Activated T-cell treated with anti-CD3 and anti-CD28 coated beads for 24 hours (primary cell): ENCODE data around the gene SUGCT.

Experiments used
- DNase-seq: peaks from one replicate; pipeline ENCODE4 v3.0.0-alpha.2; 2020; ENCODE audit warnings: low read depth

SUGCT gene

GRCh38 chr7:40329601-40330153 lies 194.9 kb downstream of the SUGCT start:
- no peak for DNase-seq

DNA sequence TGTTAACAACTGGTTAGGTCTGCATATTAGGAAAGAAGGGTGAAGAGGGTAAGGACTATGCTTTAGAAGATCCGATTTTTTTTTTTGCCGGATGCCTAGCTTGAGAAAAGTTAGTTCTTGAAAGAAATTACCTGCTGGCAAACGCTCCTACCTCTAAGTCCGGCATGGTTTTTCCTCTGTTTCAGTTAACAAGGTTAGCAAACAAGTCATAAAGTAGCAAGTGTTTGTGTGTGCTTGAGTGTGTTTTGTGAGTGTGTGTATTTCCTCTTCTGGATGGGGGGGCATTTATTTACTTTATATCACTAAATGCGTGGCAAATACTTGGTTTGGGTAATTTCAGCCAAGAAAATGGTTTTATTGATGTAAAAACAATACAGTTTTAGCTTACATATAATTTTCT lies 195.6 kb downstream of the SUGCT start:
- no peak for DNase-seq

DNA sequence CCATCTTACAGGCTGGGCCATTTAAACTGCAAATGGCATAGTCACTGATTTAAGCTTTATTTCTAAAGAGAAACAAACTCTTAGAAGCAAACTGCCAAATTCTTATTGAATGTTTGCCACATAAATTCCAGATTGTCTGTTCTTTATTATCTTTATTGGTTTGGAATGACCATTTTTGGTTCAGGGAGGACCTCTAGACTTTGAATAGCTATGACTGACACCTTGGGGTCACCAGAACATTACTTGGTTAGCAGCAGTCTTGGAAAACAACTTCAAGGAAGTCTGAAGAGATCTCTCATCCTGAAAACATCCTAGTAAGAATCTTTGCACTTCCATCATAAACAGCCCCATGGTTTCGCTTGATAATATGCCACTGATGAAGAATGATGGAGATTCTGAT lies 197.1 kb downstream of the SUGCT start:
- DNase-seq = no peak

- DNase-seq = no peak
Observed at GRCh38 chr7:40332516-40332915, 197.7 kb downstream of the SUGCT start.

- no peak for DNase-seq
Observed at GRCh38 chr7:40341836-40342235, 207.0 kb downstream of the SUGCT start.

DNA sequence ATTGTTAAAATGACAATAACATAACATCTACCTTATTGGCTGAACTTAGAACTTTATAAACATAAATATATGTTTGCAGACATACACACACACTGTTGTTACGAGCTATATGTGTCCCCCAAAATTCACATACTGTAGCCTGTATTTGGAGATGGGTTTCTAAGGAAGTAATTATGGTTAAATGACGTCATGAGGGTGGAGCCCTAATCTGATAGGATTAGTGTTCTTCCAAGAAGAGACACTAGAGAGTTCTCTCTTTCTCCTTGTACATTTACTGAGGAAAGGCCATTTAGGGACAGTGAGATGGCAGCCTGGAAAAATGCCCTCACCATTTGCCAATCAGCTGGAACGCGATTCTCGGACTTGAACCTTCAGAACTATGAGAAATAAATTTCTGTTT lies 211.7 kb downstream of the SUGCT start:
- DNase-seq = no peak

- DNase-seq = no peak
Observed at GRCh38 chr7:40348126-40348728, 213.4 kb downstream of the SUGCT start.

DNA sequence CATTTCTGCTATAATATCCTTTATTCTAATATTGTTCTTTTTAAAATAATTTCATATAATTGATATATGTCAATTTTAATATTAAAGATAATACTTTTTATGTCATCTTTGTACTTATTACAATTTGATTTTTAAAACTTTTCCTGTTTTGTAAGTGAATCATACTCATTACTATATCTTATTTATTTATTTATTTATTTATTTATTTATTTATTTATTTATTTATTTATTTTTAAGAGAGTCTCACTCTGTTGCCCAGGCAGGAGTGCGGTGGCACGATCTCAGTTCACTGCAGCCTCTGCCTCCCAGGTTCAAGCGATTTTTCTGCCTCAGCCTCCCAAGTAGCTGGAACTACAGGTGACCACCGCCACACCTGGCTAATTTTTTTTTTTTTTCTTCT lies 215.3 kb downstream of the SUGCT start:
- DNase-seq = no peak

- DNase-seq = no peak
Observed at GRCh38 chr7:40354711-40355110, 219.9 kb downstream of the SUGCT start.

GRCh38 chr7:40356312-40356711 lies 221.5 kb downstream of the SUGCT start:
- DNase-seq = no peak

GRCh38 chr7:40356871-40357709 lies 222.3 kb downstream of the SUGCT start:
- DNase-seq = no peak

DNA sequence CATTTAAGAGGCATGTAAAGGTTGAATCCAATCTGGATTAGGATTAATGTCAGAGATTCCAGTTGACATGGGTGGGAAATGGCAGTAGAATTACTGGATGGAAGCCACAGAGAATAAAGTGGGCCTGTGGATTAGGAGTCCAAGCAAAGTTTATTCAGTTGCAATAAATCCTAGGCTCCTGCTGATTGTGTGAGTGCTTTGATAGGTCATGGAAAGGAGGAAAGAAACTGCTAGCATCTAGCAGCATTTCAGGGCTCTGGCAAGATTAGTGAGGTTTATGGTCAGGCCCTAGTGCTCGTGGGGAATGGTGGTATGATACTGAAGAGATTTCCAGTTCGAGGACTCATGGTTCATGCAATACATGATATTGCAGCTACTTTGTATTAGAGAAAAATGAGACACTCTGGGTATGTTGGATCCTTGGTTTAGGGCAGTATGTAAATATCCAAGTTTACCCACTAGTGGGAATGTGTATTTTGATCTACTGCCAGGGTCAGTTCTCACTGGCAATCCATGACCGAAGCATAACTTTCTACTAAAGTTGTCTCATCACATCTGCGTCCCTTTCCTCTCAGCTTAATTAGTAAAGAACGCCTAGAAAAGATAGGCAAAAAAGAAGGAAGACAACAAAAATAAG lies 235.0 kb downstream of the SUGCT start:
- no peak for DNase-seq

GRCh38 chr7:40371806-40372440 lies 237.1 kb downstream of the SUGCT start:
- DNase-seq = no peak

DNA sequence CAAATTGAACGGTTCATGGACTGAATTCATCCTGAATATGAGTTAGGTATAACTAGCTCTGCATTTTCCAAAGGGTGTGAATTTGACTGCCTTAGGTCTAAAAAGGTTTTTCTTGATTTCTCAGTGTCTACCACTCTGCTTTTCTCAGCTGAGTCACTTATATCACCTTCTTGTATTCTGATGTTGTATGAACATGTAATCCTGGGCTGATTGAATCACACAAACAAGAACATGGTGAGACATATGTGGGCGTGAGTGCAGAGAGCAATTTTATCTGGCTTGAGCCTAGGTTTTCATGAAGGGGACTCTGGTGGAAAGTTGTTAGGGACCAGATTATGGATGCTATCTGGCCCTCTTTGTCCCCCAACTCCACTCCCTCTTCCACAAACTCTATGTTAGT lies 239.8 kb downstream of the SUGCT start:
- no peak for DNase-seq

DNA sequence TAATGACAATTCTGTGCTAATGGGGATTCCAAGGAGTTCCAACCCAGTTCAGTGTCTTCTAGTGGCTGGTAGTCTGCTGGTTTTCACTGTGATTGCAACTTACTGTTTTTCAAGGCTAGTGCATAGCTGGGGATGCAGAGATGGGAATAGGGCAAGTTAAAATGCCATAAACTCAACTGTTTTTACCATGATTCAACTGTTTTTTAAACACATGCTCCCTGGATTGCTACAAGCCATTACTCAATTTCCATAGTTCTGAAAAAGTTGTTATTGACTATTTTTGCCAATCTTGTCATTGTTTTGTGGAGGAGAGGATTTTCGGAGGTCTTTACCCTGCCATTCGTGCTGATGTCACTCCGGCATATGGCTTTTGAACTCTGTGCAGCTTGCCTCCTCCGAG lies 245.3 kb downstream of the SUGCT start:
- no peak for DNase-seq

DNA sequence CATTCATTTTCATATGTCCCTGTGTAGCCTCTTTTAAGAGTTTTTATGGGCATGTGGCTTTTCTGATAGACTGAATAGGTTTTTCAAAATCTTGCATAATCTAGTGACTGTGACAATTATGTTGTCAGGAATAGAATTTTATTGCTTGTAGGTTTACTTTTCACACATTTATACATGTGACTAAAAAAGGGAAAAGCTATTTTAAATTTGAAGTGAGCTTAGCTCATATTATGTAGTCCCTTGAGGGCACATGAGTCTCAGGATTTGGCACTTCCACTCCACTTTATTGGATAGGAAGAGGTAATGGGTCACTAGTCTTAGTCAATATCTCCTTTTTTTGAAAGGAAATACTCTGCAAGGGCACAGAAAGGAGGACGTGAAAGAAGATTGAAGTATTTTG lies 247.3 kb downstream of the SUGCT start:
- DNase-seq = no peak

- DNase-seq = no peak
Observed at GRCh38 chr7:40393660-40394059, 258.9 kb downstream of the SUGCT start.

DNA sequence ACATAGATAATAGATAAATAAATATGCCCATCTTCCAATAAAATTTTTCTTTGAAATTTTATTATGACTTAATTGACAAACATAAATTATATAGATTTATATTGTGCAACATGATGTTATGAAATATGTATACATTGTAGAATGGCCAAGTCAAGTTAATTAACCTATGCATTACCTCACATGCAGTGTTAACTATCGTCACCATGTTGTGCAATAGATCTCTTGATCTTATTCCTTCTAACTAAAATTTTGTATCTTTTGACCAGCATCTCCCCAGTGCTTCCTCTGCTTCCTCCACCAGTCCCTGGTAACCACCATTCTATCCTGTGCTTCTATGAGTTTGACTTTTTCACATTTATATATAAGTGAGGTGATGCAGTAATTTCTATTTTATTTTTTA lies 259.6 kb downstream of the SUGCT start:
- DNase-seq = no peak

- no peak for DNase-seq
Observed at GRCh38 chr7:40400525-40400924, 265.7 kb downstream of the SUGCT start.

GRCh38 chr7:40401406-40401805 lies 266.6 kb downstream of the SUGCT start:
- no peak for DNase-seq

DNA sequence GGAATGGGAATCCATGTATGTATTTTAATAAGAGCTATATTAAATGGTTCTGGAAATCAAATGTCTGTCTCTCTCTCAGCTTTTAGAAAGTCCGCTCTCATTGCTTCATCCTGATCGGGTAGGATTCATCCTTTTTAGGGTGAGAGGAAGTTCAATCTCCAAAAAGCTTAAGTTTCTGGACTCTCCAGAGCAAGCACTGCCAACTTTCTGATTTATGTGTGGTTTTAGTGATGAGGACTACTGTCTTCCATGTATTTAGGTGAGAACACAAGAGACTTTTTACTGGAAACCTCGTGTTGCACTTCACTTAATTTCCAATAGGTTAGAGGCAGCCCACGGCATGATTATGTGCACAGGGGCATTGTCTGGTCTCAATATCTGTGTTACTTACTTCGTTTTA lies 267.9 kb downstream of the SUGCT start:
- no peak for DNase-seq

DNA sequence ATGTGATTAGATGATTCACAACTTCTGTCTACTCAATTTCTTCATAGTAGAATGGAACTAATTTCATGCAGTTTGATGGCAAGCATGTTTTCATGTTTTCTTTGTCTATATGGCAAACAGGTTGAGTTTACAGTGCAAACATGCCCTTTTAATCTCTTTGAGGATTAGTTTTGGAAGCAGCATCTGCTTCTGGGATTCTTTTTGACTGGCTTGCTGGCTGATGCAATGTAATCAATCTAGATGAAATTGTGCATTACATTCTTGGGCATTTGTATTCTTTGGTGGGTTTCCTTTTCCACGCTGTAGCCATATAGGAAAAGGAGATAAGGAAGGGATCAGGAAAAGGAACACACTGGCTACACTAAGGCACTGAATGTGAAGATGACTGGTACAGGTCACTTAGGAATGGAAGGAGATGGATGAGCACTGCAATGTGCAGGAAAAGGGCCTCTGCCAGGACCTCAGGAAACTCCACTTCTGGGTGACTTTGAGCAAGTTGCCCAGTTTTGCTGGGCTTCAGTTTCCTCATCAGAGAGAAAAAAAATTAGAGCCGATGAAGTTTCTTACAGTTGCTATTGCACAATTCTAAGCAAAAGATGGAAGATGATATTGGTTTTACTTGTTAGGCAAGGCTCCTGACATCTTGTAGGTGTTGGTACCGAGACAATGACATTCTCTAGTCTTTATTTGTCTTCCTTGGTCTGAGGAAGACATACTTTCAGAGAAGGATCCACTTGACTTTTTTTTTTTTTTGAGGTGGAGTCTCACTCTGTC lies 269.1 kb downstream of the SUGCT start:
- DNase-seq = no peak
